Liver (tissue), 9 donors: ENCODE data around the gene UBL3. TPM values are rescaled to one million over a fixed set of nuclear protein-coding genes. Genes with fewer than 3 reads are reported as not detected.

ENCODE experiments used
- DNase-seq: peaks from one replicate; pipeline ENCODE4 v3.0.0-alpha.2; 2017; ENCODE audit warnings: low spot score
- H3K27ac ChIP-seq, 2 donors: one replicate each; pipeline ENCODE4 v1.7.0; 2013; ENCODE audit warnings: inconsistent platforms in 2 of 2, low read length in 2 of 2, control low read depth in 1 of 2, low read depth in 1 of 2, mild to moderate bottlenecking in 1 of 2
- H3K27me3 ChIP-seq, 4 donors: one replicate each; pipeline versions ENCODE4 v1.6.1 to v1.7.0; 2013; ENCODE audit warnings: low read length in 3 of 4, inconsistent platforms in 1 of 4, mild to moderate bottlenecking in 1 of 4, moderate library complexity in 1 of 4; ENCODE audit not compliant: control insufficient read depth in 4 of 4, insufficient read depth in 4 of 4
- H3K36me3 ChIP-seq, 4 donors: one replicate each; pipeline versions ENCODE4 v1.6.1 to v1.7.0; 2013; ENCODE audit warnings: low read length in 3 of 4, mild to moderate bottlenecking in 3 of 4, low read depth in 1 of 4, moderate library complexity in 1 of 4; ENCODE audit not compliant: control insufficient read depth in 4 of 4, insufficient read depth in 3 of 4
- H3K4me1 ChIP-seq, 4 donors: one replicate each; pipeline versions ENCODE4 v1.6.1 to v1.7.0; 2013; ENCODE audit warnings: low read length in 3 of 4, mild to moderate bottlenecking in 3 of 4, moderate library complexity in 1 of 4; ENCODE audit not compliant: control insufficient read depth in 4 of 4, insufficient read depth in 4 of 4
- H3K4me3 ChIP-seq, 3 donors: one replicate each; pipeline versions ENCODE4 v1.6.1 to v1.7.0; 2013; ENCODE audit warnings: low read length in 3 of 3, control low read depth in 1 of 3, low read depth in 1 of 3, mild to moderate bottlenecking in 1 of 3
- H3K9ac ChIP-seq, 2 donors: one replicate each; pipeline ENCODE4 v1.7.0; 2013; ENCODE audit warnings: low read length in 2 of 2, mild to moderate bottlenecking in 2 of 2, moderate library complexity in 2 of 2, control low read depth in 1 of 2, low read depth in 1 of 2
- H3K9me3 ChIP-seq, 4 donors: one replicate each; pipeline versions ENCODE4 v1.6.1 to v1.7.0; 2013; ENCODE audit warnings: low read length in 3 of 4; ENCODE audit not compliant: control insufficient read depth in 4 of 4
- ATF3 ChIP-seq: IDR thresholded peaks from 2 replicates; pipeline ENCODE4 v1.6.1; 2016; ENCODE audit warnings: antibody characterized with exemption
- FOXA2 ChIP-seq: IDR thresholded peaks from 2 replicates; pipeline ENCODE4 v1.6.1; 2016; ENCODE audit warnings: antibody characterized with exemption
- GABPA ChIP-seq, 2 donors: IDR thresholded peaks in 1 of 2; conservative IDR thresholded peaks in 1 of 2; 2 replicates each; pipeline ENCODE4 v1.6.1; 2016; ENCODE audit warnings: antibody characterized with exemption in 2 of 2, mild to moderate bottlenecking in 1 of 2, moderate library complexity in 1 of 2
- HNF4G ChIP-seq: IDR thresholded peaks from 2 replicates; pipeline ENCODE4 v1.6.1; 2016; ENCODE audit warnings: antibody characterized with exemption
- JUND ChIP-seq, 2 donors: IDR thresholded peaks; 2 replicates each; pipeline ENCODE4 v1.6.1; 2016; ENCODE audit warnings: antibody characterized with exemption in 2 of 2
- NR2F2 ChIP-seq: IDR thresholded peaks from 2 replicates; pipeline ENCODE4 v1.6.1; 2016; ENCODE audit warnings: antibody characterized with exemption
- RAD21 ChIP-seq, 2 donors: IDR thresholded peaks; 2 replicates each; pipeline ENCODE4 v1.6.1; 2016; ENCODE audit warnings: antibody characterized with exemption in 2 of 2, mild to moderate bottlenecking in 2 of 2
- SP1 ChIP-seq: IDR thresholded peaks from 2 replicates; pipeline ENCODE4 v1.6.1; 2018; ENCODE audit warnings: antibody characterized with exemption, mild to moderate bottlenecking
- TAF1 ChIP-seq: conservative IDR thresholded peaks from 2 replicates; pipeline ENCODE4 v1.6.1; 2016; ENCODE audit warnings: antibody characterized with exemption, mild to moderate bottlenecking
- YY1 ChIP-seq: IDR thresholded peaks from 2 replicates; pipeline ENCODE4 v1.6.1; 2016; ENCODE audit warnings: antibody characterized with exemption, mild to moderate bottlenecking
- WGBS: extraction: QIAGEN DNeasy Blood & Tissue Kit; methylation state at CpG from one replicate; pipeline ENCODE4 v1.1.7; 2013; 5-methylcytosine and 5-hydroxymethylcytosine counted together
- polyA plus RNA-seq, 2 donors: library from polyadenylated mRNA; stranded (reverse) in 1 of 2; unstranded in 1 of 2; fragments of 200-250 nt in 1 of 2; fragments of >200 nt in 1 of 2; fragmentation: Nextera tagmentation in 1 of 2; extraction: Ambion mirVana in 1 of 2; gene quantifications; one replicate each; pipeline versions ENCODE4 v1.2.1 to v1.2.3, GENCODE V29; 2013 to 2015
- total RNA-seq, 2 donors: library from RNA; depleted of rRNA; stranded (reverse); fragments of >200 nt; gene quantifications; one replicate each; pipeline ENCODE4 v1.2.3, GENCODE V29; 2014
- donor health status: healthy.
- donor health status: healthy.
- donor health status: healthy.
- donor health status: healthy.
- donor health status: healthy.

The UBL3 gene
- total and polyA plus RNA-seq, 4 donors, result 13.9 to 21.3 (median 15.9) TPM

- TF ChIP-seq JUND (IDR thresholded peaks at IDR 0.05) (no peak), YY1 (no peak), HNF4G (no peak), FOXA2 (no peak)
Observed at GRCh38 chr13:29805994-29806979, 44.1 kb downstream of the UBL3 start (continued).

- no peak overlapping the region for H3K9ac ChIP-seq
- DNase-seq, result no peak
- no peaks in the 10 kb centered on the region for H3K36me3 ChIP-seq
- no peaks in the 10 kb centered on the region for H3K27me3 ChIP-seq
- TF ChIP-seq YY1 (no peak), RAD21 (IDR thresholded peaks at IDR 0.05) (no peak), ATF3 (no peak), GABPA (IDR thresholded peaks at IDR 0.05 in 1 of 2, conservative IDR thresholded peaks at IDR 0.05 in 1 of 2) (no peak), JUND (IDR thresholded peaks at IDR 0.05) (no peak), TAF1 (no peak), NR2F2 (no peak)
- no peak overlapping the region for H3K4me3 ChIP-seq
- H3K9me3 ChIP-seq, result no peaks in the 10 kb centered on the region
- H3K4me1 ChIP-seq, result peaks cover 4 to 6% (median 5%) of the 10 kb centered on the region in 4 donors
- WGBS, result 98% methylated on average over 3 of the region's 3 CpGs
- H3K27ac ChIP-seq, result no peak overlapping the region
Observed at GRCh38 chr13:29803221-29803620, 47.2 kb downstream of the UBL3 start.

- TF ChIP-seq SP1 (no peak), YY1 (no peak), GABPA (IDR thresholded peaks at IDR 0.05 in 1 of 2, conservative IDR thresholded peaks at IDR 0.05 in 1 of 2) (no peak)
- peaks cover 2 to 5% (median 3%) of the 10 kb centered on the region in 4 donors for H3K4me1 ChIP-seq
Observed at GRCh38 chr13:29802621-29803020, 47.8 kb downstream of the UBL3 start.

GRCh38 chr13:29801737-29802305 is 48.6 kb downstream of the UBL3 start:
- Histone ChIP-seq H3K27ac (no peak overlapping the region), H3K9me3 (no peaks in the 10 kb centered on the region), H3K27me3 (no peaks in the 10 kb centered on the region), H3K4me3 (no peak overlapping the region), H3K4me1 (peaks cover 0 to 1% (median 0%) of the 10 kb centered on the region in 4 donors), H3K9ac (no peak overlapping the region), H3K36me3 (no peaks in the 10 kb centered on the region)
- WGBS, result 87% methylated on average over 4 of the region's 4 CpGs
- TF ChIP-seq FOXA2, result no peak
- TF ChIP-seq RAD21 (IDR thresholded peaks at IDR 0.05), result peak; percentile 53 to 62
- DNase-seq, result no peak

More at GRCh38 chr13:29802621-29803020, 47.8 kb downstream of the UBL3 start:
- Histone ChIP-seq H3K36me3 (no peaks in the 10 kb centered on the region), H3K27me3 (no peaks in the 10 kb centered on the region), H3K4me3 (no peak overlapping the region), H3K9ac (no peak overlapping the region), H3K9me3 (no peaks in the 10 kb centered on the region), H3K27ac (no peak overlapping the region)
- no peak for DNase-seq
- WGBS, result 91% methylated on average over 1 of the region's 1 CpG
